ENCODE results near the gene FGFR2.

FGFR2 gene

DNA sequence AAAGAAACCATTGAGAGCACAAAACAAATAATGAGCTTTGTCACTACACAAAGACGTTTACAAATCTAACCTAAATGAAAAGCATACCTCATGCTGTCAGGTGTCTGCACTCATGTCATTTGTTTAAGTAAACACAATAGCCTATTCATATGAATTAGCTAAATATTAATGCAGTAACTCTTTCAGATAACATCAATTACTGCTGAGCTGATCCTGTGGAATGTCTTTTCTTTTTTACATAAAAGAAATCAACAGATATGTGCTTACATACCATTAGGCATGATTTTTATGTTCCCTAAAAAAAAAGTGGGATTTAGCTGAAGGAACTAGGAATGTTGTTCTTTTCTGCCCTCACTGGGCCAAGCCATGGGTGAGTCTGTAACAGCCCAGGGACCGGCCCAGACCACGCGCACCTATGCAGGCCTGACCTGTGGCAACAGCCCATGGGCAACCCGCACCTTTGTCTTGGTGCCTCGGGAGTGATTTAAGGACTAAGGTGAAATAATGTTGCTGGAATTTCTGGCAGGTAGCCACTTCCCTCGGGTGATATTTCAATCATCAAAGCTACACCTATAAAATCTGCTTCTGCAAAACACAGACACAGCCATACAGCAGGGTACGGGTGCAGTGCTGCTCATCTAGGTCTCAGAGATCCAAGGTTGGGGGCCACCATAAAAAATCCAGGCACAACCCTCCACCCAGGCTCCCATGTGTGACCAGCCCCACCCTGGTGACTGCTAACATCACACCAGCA, 44.6 kb downstream of the FGFR2 start:
- DNase-seq (ENCODE audit: low read depth, low spot score), result peak; percentile 51

- DNase-seq (ENCODE audit: low read depth, low spot score), result no peak
Measured at GRCh38 chr10:121552746-121553145, 45.5 kb downstream of the FGFR2 start.

- DNase-seq (ENCODE audit: low read depth, low spot score), result no peak
Measured at GRCh38 chr10:121551210-121551885, 46.9 kb downstream of the FGFR2 start.

DNA sequence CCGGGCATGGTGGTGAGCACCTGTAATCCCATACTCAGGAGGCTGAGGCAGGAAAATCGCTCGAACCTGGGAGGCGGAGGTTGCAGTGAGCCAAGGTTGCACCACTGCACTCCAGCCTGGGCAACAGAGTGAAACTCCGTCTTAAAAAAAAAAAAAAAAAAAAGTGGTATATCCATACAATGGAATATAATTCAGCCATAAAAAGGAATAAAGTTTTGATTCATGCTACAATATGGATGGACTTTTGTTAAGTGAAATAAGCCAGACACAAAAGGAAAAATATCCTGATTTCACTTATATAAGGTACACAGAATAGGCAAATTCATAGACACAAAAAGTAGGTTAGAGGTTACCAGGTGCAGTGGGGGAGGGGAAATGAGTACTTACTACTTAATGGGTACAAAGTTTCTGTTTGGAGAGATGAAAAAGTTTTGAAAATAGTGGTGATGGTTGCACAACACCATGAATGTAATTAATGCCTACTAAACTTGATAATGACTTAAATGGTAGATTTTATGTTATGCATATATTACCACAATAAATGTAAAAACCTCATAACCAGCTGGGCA, 53.9 kb downstream of the FGFR2 start:
- no peak for DNase-seq (ENCODE audit: low read depth, low spot score)

- DNase-seq (ENCODE audit: low read depth, low spot score), result no peak
Measured at GRCh38 chr10:121543545-121543944, 54.7 kb downstream of the FGFR2 start.

DNA sequence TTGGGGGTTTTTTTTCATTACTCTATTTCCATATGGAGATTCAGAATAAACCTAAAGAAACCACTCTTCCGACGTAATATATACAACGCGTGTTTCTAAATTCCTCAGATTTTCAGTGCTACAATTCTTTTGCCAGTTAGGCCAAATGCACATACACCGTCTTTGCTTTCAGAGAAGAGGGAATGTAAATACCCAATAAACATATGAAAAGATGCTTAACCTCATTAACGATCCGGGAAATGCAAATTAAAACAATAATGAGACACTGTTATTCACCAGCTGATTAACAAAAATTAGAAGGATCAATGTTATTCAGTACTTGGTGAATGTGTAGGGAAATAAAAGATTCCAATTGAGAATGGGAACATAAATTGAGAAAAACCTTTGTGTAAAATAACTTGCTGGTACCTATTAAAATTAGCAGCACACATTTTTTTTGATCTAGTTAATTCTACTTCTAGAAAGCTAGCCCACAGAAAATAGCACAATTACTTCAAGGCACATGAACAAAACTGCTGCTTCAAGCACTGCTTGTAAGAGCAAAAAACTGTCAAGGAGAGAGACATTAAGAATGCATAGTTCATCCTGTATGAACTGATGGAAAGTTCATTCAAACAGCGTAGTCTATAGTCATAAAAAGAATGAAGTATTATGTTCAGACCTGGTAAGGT, 56.7 kb downstream of the FGFR2 start:
- no peak for DNase-seq (ENCODE audit: low read depth, low spot score)

GRCh38 chr10:121540732-121541395, 57.4 kb downstream of the FGFR2 start:
- DNase-seq (ENCODE audit: low read depth, low spot score), result no peak

DNA sequence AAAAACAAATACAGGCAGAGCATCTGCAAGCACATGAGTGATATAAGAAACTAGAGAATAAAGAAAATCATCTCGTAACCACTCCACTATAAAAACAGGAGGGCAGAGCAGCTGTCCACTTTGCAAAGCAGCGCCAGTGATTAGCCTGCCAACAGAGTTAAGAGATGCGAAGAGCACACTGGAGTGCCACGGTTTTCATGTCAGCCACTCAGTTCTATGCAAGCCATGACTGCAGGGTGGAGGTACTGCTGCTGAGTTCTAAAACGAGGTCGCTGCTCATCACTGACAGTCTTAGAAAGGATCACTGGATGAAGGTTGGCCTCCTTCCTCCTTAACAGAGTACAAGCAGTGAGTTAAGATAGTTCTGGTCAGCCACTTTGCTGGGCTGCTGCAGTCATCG, 58.5 kb downstream of the FGFR2 start:
- DNase-seq (ENCODE audit: low read depth, low spot score), result no peak

DNA sequence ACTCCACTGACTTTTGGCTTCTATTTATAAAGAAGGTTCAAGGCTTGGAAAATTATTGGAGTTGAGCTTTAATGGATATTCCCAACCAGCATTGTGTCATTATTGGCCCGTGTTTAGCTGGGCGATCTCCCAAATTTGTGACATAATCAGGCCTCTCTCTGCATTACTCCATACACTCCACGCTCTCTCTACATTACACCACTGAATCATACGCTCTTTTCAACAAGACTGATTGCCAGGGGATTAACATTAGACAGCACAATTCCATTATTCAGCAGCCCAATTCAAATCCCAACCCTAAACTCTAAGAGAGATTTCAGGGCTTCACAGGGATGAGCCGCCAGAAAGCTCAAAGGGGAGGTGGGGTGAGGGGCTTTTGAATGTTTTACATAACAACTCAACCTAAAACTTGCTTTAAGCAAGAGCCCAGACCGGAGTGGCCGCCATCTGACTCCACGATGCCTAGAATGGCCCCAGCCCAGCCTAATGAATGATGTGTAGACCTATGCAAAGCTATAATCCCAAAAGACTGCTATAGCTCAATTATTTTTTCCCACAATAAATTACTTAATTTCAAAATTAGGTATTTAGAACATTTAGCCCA, 61.8 kb downstream of the FGFR2 start:
- DNase-seq (ENCODE audit: low read depth, low spot score), result peak; percentile 70

DNA sequence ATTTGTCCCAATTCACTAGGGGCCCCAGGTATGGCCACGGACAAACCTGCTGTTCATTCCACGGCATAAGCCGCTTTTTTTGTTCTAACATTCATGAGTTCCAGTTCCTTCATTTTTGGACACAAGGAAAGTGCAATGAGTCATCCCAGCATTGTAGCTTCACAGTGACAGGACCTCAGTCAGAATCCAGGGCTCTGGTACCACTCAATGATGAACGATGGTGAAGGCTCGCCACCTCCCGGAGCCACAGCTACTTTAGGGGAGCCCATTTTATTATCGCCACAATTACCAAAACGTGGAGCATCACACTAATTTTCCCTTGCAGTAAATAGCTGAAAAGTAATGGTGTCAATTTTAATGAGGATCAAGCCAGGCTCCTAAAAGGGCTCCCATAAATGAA, 62.9 kb downstream of the FGFR2 start:
- peak; percentile 59 for DNase-seq (ENCODE audit: low read depth, low spot score)

DNA sequence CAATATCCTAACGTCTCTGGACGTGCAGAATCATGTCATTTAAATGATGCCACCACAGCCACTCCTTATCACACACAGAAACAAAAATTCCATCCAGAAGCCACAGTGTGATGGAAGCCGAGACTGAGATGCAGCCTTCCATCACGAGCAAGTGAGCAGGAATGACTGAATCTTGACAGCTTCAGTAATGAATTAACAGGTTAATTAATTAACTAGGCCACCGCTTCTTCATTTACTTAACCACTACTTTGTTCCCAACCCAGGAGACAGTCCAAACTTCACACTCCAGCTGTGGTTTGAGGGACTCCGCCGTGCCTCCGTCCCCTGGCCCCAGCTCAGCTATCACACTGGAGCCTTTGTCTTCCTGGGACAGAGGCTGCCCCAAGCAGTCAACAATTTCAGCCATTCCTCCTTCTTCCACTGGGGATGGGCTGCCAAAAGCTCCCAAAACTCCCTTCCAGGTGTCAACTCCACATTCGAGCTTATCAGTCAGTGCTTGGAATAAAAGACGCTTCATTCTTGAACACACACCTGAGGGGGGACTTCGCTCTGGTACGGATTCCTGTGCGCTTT, 65.9 kb downstream of the FGFR2 start:
- DNase-seq (ENCODE audit: low read depth, low spot score), result no peak

GRCh38 chr10:121531830-121532178, 66.4 kb downstream of the FGFR2 start:
- DNase-seq (ENCODE audit: low read depth, low spot score), result no peak

DNA sequence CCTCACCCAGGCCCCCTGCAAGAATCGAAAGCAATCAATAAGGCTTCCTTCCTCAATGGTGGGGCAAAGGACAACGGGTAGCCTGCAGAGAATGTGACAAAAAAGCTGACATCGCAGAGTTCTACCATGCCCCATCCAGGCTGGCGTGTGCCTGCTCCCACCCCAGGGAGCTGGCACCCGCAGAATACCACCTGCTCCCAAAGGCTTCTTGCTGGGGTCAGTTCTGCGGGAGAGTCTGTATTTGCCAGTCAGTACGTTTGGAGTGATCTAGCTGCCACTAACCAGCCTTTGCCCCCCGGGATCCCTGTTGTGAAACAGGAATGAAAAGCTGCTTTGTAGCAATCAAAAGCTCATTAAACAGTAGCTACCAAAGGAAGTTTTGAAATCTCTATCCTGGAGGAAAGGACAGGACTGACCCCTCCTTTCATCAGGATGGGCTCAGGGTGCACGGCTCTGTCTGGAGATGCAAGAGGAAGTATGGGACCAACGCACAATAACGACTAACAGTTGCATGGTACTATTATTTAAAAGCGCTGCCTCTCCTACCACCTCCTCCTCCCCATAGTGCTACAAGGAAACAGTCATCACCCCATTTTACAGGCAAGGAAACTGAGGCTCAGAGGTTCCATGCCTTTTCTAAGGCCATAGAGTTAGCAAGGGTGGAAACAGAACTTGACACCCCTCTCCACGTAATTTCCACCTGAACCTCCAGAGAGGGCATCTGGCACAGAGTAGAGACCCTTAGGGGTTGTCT, 67.0 kb downstream of the FGFR2 start:
- DNase-seq (ENCODE audit: low read depth, low spot score), result no peak

GRCh38 chr10:121530481-121531075, 67.7 kb downstream of the FGFR2 start:
- no peak for DNase-seq (ENCODE audit: low read depth, low spot score)

GRCh38 chr10:121527690-121528089, 70.6 kb downstream of the FGFR2 start:
- peak; percentile 96 for DNase-seq (ENCODE audit: low read depth, low spot score)

DNA sequence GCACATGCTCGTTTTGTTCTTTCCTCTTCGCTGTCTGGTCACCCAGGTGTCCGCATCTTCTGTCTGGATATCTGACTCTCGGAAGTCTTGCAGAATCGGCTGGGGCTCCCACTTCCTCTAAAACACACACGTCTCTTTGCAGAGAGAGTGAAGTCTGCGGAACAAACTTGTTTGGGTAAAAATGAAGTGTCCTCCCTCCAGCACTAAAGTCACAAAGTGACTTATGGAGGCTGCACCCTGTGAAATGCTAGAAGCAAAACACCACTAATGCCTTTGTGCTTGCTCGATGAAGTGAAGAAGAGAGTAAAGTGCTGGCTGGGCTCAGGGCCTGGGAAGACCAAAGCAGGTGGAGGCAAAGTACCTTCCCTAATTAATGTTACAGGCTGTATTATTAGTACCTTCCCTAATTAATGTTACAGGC, 71.4 kb downstream of the FGFR2 start:
- peak; percentile 53 for DNase-seq (ENCODE audit: low read depth, low spot score)

DNA sequence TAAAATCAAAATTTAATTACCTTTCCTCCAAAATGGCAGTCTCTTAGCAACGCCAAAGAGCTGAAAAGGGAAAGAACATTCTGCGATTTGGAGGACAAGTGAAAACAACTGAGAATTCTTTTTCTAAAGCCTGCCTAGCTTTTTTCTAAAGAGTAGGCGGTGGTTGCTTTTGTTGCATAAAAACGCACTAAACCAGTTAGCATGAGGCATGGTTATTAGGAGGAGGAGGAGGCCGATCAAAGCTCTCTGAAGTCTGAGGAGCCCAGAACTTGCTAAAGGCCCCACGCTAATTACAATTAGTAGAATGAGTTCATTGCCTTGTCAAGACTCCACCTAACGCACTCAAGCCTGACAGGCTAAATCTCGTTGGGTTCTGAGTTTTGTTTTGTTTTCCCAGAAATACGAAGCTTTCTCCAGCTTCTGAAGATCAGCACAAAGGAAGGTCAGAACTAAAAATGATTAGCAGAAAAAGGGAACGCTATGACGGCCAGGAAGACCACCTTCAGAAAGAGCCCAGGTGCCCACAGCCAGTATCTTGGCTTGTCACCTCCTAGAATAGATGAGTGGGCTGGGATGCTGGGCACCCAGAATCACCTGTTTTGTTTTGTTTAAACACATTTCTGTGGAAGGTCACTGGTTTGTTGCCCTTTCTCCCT, 72.0 kb downstream of the FGFR2 start:
- peak; percentile 23 for DNase-seq (ENCODE audit: low read depth, low spot score)

- peak; percentile 68 for DNase-seq (ENCODE audit: low read depth, low spot score)
Measured at GRCh38 chr10:121525251-121526134, 72.8 kb downstream of the FGFR2 start.

Measured in astrocyte of the hippocampus (primary cell).